HTR-8/SVneo (cell line): ENCODE measurements around the gene TANGO2.

Experiments used
- DNase-seq: peaks from one replicate; pipeline ENCODE4 v3.0.0; 2011; ENCODE audit warnings: low spot score, mixed read lengths; ENCODE audit not compliant: insufficient read length
- FAIRE-seq: peaks from 2 replicates; lab custom pipeline; 2011; peaks lifted over from hg19 to GRCh38; lab: Jason Lieb, UNC

The TANGO2 gene

DNA sequence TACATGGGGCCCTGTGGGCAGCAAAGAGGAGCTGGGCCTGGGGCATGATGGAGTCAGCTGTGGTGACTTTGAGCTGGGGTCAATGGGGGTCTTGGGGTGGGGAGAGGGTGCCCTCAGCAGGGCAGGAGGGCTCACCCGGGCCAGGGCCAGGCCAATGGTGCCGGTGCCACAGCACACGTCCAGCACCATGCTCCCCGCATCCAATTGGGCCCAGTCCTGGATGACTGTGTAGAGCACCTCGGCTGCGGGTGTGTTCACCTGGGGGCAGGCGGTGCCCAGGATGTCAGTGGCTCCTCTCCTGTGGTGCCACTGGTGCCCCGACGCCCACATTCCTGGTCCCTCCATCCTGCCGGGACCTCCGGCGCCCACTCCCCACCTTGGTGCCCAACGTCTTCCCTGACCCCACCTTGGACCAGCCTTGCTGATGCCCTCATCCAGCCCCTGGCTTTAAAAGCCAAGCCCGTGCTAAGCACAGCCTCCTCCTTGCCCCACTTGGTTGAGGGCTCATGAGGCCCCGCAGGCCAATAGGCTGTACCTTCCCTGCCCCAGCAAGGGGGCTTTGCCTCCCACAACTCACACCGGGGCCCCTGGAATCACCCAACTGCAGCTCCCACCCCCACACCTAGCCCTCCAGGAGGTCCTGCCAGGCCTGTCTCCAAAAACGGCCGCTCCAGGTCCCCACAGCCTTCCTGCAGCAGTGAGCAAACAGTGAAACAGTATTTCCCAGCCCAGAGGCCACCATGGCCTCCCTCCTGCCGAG lies 92.8 kb downstream of the TANGO2 start:
- no peak for DNase-seq
- FAIRE-seq, result no peak

DNA sequence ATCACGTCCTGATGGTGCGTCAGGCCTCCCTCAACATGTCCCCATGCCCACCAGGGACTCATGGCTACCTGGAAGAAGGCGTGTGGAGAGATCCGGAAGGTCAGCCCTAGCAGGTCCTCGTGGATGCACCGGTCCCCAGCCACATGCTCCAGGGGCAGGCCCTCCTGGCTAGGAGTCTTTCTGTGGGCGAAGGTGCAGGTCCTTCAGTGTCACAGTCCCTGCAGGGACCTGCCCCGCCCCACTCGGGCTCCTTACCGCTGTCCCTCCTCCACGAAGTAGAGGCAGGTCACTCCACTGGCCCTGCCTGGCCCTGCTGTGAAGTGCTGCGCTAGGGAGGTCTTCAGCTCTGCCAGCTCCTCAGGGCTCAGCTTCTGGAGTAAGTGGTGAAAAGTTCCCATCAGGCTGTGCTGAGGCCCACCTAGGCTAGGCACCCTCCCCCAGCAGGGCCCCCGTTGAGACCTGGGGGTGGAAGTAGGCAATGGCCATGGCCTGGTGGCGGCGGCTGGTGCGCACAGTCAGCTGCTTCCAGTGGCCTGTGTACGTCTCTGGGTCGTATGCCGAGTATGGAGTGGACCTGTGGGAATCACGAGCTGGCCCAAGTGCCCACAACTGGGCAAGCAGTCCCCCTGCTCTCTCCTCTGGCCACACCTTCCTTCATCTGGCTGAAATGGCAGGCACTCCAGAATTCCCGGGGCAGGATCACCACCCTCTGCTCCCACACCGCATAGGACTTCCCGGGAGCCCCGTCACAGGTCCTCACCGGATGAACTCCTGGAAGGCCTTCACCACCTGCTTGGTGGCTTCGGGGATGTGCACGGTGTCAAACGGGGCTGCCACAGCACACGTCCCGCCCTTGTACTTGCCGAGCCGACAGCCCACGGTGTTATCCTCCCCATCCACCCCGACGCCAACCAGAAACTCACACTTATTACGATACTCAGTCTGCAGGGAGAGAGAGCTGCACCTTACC lies 93.9 kb downstream of the TANGO2 start:
- no peak for FAIRE-seq
- no peak for DNase-seq

DNA sequence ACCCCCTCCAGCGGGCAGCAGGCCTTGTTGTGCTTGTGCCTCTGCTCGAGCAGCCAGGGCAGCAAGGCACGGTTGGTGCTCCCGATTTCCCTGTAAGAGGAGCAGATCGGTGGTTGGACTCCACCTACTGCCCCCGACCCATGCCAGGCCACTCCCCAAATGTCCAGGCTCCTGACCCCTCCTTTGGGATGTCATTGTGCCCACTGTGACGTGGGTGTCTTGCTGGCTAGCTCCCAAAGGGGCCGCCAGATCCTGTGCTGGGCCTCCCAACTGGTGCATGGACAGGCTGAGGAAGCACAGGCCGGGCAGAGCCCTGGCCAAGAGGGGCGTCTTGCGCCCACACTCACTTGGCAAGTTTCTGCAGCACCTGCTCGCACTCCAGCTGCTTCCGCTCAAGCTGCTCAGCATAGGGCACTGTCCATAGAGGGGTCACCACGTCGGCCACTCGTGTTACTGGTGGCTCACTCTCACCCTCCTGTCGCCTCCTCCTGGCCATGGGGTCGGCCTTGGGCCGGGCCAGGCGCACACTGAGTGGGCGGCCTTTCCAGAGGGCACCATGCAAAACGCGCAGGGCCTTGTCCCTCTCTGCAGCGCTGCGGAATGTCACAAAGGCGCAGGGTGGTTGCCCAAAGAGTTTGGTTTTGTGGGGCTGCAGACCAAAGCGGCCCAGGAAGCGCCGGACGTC lies 94.9 kb downstream of the TANGO2 start, which contains the start of gene RANBP1:
TSS of gene RANBP1 (plus strand) at position 414 of the 685 bp plus-strand sequence. CDS start at position 495, 81 bp downstream.
- DNase-seq, result no peak
- FAIRE-seq, result no peak

DNA sequence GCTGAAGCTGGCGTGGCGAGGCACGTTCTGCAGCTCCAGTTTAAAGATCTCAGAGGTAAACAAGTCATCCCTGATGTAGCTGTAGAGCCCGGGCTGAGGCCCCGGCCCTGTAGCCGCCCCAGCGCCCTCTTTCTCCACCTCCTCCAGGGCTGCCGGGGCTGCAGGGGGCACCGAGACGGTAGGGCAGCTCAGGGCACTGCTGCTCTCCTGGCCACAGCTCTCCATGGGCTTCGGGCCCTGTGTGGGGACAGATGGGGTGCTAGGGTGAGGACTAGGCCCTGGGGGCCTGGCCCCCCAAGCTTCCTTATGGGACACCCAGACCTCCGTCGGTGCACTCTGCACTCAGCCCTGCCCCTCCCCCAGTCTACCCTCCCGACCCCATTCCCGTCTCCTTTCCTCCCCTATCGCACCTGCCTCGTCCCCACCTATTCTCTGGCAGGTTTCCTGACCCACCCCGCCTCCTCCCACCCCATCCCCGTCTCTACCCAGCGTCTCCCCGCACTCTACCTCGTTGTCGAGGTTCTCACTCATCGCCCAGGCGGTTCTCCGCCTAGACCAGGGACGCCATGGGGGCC lies 95.6 kb downstream of the TANGO2 start:
- DNase-seq, result no peak
- no peak for FAIRE-seq
